Measurements from ENCODE around the gene CEP152. TPM values are rescaled to one million over a fixed set of nuclear protein-coding genes. Genes with fewer than 3 reads are reported as not detected.

The CEP152 gene
- total and polyA plus RNA-seq, 9 of the 15 experiments (the other 6 are each of a cell fraction or from before 2014, with no cell fraction given), result 9.9 to 43.0 (median 23.6) TPM

DNA sequence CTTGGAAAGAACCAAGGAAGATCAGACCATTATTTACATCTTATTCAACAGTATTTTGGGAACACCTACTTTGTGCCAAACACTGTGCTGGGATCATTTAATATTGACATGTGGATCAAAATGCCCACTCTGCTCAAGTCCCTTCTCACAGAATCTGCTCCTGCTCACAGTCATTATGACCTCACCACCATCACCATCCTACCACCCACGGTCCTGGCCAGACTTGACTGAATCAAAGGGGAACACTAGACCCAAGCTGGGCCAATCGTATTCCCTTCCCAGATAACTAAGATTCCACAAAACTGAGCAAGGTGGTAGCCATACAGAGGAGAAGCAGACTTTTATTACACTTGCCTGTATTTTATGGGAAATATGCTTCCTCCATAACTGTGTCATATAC lies 3.4 kb upstream of the CEP152 start:
- Histone ChIP-seq H3K4me3 (no peak overlapping the region), H3K9me1 (ENCODE audit: control insufficient read depth, insufficient read depth, low read length) (no peaks in the 10 kb centered on the region), H3K9me3 (replicated peaks; ENCODE audit: control insufficient read depth, insufficient read depth, low read depth, low read length) (no peaks in the 10 kb centered on the region), H3K27me3 (ENCODE audit: control insufficient read depth in 2 of 2, insufficient read depth in 2 of 2, low read length in 2 of 2) (no peaks in the 10 kb centered on the region), H4K20me1 (replicated peaks; ENCODE audit: control insufficient read depth, insufficient read depth, low read length) (no peaks in the 10 kb centered on the region), H3K36me3 (ENCODE audit: control insufficient read depth, insufficient read depth, low read length) (no peaks in the 10 kb centered on the region), H3K79me2 (ENCODE audit: control insufficient read depth, insufficient read depth, low read length) (peaks cover 16% of the 10 kb centered on the region), H3K4me2 (ENCODE audit: insufficient read depth, low read length) (no peak overlapping the region), H3K9ac (ENCODE audit: insufficient read depth in 1 of 2, low read depth in 2 of 2, low read length in 2 of 2) (no peak overlapping the region), H3K4me1 (replicated peaks in 1 of 2; ENCODE audit: control insufficient read depth in 2 of 2, insufficient read depth in 2 of 2, low read length in 2 of 2) (peaks cover 5% of the 10 kb centered on the region in 2 experiments; a peak in 3 of 5 replicates), H2AFZ (ENCODE audit: low read depth, low read length) (no peak overlapping the region; the same call in 1 of the 2 replicates), H3K27ac (ENCODE audit: extremely low read depth, low read depth, low read length) (no peak overlapping the region)
- DNase-seq (ENCODE audit: extremely low read depth in 1 of 4, low spot score in 3 of 4) (no peak), FAIRE-seq (no peak), ATAC-seq (no peak)
- 7% methylated on average over 2 of the region's 2 CpGs for whole genome bisulfite sequencing (ENCODE audit: insufficient coverage, low coverage, missing lambda C conversion rate)
- ChIA-PET POLR2A (no interaction called here), CTCF (ENCODE audit: low intra/inter-chr PET ratio) (no interaction called here)
- intact Hi-C loops (cut with micrococcal nuclease) (loop anchor here (5.0 kb wide), 1 partner anchor 43 kb away; no protein-coding TSS in a partner anchor), in situ Hi-C loops (cut with MboI) (loop anchor here (25.0 kb wide), 1 partner anchor 452 kb away; no protein-coding TSS in a partner anchor)
- no TSS peak for BruUV-seq (replicated peaks)
- TF ChIP-seq, protein P1, sequence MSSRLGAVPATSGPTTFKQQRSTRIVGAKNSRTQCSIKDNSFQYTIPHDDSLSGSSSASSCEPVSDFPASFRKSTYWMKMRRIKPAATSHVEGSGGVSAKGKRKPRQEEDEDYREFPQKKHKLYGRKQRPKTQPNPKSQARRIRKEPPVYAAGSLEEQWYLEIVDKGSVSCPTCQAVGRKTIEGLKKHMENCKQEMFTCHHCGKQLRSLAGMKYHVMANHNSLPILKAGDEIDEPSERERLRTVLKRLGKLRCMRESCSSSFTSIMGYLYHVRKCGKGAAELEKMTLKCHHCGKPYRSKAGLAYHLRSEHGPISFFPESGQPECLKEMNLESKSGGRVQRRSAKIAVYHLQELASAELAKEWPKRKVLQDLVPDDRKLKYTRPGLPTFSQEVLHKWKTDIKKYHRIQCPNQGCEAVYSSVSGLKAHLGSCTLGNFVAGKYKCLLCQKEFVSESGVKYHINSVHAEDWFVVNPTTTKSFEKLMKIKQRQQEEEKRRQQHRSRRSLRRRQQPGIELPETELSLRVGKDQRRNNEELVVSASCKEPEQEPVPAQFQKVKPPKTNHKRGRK (tag; IDR thresholded peaks at IDR 0.05), result no peak
- 0 out of 2 replicates have a peak, but pooled peaks have one; percentile 11 for TF ChIP-seq SPI1 (IDR thresholded peaks at IDR 0.05; ENCODE audit: borderline replicate concordance, low read depth, low read length)
